Stimulated activated CD8-positive, alpha-beta memory T cell treated with anti-CD3 and anti-CD28 coated beads, Interleukin-2, amount 100 ng/mL, for 1 hour (primary cell): ENCODE results near the gene EGF.
"Not testable (repeated sequence)": the region's sequence is repeated elsewhere in the genome, so short reads cannot be mapped to it uniquely, and the experiment has no call there.

Experiments
- DNase-seq, 2 donors: peaks; one replicate each; pipeline ENCODE4 v3.0.0-alpha.2; 2020; ENCODE audit warnings: low read depth in 2 of 2

Gene EGF

DNA sequence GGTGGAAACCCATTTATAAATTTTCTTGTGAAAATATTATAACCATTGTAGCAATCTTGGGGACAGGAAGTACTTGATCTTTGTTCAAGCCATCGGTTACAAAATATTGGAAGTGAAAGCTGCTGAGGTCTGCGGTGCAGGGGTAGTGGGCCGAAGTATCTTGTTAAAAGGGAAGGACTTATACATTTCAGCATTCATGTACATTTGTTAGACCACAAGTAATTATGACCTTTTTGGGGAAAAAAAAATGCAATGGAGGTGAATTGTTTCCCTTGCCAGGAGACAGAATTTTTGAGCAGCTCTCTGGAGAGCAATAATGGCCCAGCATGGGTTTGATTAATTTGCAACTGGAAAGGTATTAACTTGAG, 121.3 kb downstream of the EGF start:
- DNase-seq: no peak

DNA sequence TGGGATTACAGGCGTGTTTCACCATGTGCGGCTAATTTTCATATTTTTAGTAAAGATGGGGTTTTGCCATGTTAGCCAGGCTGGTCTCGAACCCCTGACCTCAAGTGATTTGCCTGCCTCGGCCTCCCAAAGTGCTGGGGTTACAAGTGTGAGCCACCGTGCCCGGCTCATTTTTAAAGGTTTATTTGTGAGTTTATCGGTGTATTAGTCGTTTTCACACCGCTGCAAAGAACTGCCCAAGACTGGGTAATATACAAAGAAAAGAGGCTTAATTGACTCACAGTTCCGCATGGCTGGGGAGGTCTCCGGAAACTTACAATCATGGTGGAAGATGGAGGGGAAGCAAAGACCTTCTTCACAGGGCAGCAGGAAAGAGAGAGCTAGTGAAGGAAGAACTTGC, 126.5 kb downstream of the EGF start:
- not testable (repeated sequence) for DNase-seq

DNA sequence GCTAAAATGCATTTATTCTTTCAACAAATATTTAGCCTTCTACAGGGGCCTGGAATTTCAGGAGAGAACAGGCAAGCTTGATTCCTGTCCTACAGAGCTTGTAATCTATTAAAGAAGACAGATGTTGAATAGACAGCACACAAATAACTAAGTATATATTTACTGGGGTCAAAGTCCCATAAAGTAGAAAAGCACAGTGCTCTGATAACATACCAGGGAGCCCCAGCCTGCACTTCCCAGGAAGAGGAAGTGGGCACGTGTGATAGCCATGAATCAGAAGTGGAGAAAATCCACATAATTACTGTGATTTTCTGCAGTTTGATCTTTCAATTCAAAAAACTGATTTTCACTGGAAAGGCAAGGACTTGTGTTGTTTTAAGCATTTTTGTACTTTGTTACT, 129.1 kb downstream of the EGF start:
- no peak for DNase-seq

DNA sequence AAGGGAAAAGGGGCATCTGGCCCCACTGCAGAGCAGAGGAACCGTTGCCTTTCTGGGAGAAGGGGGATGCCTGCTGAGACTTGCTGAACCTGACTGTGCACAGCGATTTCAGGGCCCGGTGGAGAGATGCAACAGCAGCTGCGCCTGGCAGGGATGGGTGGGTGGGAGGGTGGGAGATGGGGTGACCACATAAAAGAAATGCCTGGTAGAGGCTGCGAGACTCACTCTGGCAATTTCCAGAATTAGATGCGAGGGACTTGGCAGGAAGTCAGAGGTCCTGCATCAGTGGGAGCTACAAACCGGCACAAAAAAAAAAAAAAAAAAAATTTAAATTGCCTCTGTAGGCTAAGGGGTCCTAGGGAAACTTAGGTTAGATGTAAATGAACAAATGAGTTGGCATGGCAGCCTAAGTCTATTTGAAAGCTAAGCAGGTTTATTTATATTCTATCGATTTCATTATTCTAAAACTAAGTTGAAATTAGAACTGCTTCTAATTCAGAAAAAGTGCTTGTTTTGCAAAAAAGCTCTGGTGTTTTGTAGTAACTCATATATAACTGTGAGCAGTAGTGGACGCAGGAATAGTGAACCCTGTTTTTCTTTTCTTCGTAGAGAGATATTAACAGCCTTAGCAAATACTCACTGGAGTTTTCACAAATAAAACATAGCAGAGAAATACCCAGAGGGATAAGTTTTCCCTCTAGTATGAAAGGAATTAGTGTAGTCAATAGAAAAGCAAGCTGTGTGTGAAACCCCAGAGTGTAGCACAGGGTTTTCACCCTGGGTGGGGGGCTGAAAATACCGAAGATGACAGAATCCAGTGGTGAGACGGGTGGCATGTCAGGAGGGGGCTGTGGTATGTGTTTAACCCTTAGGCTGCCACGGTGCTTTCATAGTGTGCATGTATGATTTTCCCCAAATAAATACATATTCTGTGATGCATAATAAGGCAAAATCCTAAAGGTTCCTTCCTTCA, 130.1 kb downstream of the EGF start:
- DNase-seq: no peak

DNA sequence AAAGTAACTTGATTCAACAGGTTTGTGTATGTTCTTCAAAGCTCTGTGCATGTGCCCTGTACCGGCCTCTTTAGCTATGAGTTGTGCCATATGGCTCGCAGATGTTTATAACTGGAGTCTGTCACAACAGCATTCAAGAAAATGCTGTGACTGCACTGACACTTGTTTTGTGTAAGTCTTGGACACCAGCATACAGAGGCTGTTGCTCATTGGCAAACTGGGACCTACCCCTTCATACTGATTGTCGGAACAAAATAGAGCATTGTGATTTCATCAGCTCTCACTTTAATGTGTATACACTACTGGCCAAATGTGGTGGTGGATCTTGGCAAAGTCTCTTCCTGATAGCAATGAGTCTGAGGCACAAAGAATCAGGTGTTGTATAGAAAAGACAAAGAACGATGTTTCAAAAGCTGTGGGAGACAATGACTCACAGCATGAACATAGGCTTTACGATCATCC, 133.9 kb downstream of the EGF start:
- DNase-seq: no peak

DNA sequence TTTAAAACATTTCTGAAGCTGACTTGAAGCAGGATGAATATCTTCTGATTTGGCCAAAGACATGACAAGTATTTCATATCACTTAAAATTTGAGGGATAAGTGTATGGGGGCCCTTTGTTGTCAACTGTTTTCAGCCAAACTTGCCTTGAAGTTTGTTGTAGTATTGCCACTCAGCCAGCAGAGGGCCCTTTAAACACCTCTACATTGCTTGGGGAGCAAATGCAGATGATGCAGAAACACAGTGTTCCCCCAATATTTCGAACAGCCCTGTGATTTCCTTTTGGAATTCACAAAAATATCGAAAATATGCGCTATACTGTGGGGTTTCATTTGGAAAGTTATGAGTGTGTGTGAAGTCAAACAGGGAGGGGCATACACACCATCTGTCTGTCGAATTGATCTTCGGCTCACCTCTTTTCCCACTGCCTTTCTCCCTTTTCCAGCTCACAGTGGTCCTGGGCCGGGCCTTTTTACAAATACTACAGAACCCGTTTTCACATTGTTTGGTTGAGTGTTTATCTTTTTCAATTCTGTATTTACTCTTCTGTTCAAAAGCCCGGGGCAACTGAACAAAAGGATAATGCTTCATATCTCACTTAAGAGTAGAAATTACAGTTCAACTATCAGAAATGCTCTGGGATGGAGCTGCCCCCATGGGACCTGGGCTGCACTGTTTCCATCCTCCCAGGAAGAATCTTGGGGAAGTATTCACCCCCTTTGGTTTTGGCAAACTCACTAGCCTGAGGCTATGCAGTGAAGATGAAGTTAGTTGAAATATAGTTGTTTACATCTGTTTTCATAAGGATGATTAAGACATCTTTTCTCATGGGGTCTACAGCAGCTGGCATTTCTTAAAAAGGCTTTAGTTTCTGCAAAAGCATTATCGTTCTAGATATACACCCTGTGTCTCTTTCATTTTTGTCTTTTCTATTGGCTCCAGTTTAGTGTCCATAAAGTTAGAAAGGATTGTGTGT, 137.6 kb downstream of the EGF start:
- DNase-seq: peak; percentile 14 to 31

DNA sequence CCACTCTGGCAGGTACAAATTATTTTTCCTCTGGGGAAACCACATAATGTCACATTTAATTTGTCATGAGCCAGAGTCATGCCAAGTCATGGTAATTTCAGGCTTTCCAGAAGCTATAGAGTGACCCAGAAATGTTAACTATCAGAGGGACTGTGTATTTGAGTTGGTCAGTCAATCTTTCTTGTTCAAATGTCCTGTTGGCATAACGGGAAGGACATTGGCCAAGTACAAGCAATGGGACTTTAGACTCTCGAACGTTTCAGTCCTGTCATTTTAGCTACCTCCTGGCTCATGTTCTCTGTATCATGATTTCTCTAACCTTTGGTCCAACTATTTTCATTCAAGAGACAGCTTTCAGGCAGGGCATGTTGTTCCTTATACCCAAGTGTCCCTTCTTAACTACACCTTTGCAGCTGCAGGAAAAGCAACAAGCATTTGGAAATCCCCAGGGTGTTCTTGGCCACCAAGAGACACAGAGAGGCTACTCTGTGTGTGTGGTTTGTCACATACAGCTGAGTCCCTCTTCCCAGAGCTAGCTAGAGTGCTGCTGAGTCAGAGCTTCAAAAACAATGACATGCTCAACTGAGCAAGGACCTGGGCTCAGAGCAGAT, 142.6 kb downstream of the EGF start:
- no peak for DNase-seq

DNA sequence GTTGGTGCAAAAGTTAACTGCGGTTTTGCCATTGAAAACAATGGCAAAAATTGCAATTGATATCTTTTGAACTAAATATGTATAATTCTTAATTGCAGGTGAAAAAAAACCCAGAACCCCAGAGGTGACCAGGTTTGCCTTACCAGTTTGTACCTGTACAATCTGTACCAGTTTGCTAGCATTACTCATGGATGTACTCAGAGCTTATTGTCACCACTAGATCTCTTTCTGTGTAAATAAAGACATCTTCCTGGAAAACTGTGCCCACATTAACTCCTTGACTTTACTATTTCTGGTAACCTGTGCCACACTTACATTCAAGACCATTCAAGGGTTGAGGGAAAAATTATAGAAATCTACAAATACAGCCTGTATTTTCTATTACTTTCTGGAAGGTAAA, 146.0 kb downstream of the EGF start:
- DNase-seq: no peak

DNA sequence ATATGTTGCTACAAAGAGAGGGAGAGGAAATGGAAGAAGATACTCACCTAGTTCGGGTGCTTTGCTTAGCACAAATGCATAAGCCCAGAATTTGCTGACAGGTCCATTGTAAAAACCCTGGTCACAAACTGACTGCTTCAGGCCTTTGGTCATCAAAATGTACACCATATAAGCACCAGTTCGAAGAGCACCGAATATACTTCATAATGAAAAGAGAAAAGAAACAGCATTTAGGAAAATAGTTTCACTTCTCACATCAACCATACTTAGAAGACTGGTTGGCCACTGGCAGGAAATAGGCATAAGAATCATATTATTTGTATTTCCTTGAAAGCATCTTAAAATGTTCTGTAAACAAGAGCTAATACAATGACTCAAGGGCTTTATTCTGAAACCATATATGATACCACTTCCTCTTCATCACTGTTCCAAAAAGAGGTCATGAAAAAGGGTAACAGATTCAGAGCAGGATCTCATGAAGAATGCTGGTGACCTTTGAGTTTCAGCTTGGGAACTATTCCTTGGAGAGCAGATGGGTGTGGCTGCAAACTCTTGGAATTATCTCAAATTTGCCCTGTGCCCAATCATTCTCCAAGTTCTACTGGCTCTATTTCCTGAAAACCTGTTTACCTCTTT, 147.0 kb downstream of the EGF start:
- DNase-seq: no peak

DNA sequence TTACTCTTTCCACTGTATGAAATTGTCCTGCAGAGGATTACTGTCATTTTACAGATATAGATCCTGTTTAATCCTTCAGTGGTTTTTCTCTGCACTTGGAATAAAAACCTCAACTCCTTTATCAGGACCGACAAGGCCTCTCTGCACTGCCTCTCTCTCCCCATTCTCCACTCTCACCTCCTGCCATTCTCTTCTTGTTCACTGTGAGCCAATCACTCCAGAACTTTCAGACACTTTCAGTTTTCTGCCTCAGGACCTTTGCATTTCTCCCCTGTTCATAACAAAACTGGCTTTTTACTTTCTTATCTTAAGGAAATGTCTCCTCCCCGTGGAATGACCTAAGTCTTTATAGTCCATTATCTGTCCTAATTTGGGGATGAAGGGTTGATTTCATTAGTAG, 148.4 kb downstream of the EGF start:
- DNase-seq: no peak
